GM23338 (cell line): ENCODE results near the gene DIO3. TPM values are rescaled to one million over a fixed set of nuclear protein-coding genes. Genes with fewer than 3 reads are reported as not detected.
A peak's percentile ranks its signal among the peaks of the same experiment; 100 is the strongest.

Experiments used
- ATAC-seq: fragments of 200-7000 bp; cut with Tn5 transposase; 3 replicates; pipeline ENCODE4 v1.9.1; 2020
- DNase-seq: peaks from one replicate; pipeline ENCODE4 v3.0.0-alpha.2; 2015; ENCODE audit warnings: low spot score
- H2AFZ ChIP-seq: fragments of 200-600 bp; sonication (generic); 2 replicates; pipeline ENCODE4 v1.8.0; 2016; ENCODE audit warnings: antibody characterized with exemption, mild to moderate bottlenecking, moderate library complexity
- H3F3A ChIP-seq: fragments of 200-600 bp; sonication (generic); replicated peaks from 2 replicates; pipeline ENCODE4 v1.8.0; 2017; ENCODE audit warnings: antibody characterized with exemption, mixed run types, low read depth
- H3K27ac ChIP-seq: fragments of 200-600 bp; sonication (generic); 2 replicates; pipeline ENCODE4 v1.6.1; 2016; ENCODE audit warnings: low read depth
- H3K27me3 ChIP-seq: fragments of 200-600 bp; sonication (generic); 2 replicates; pipeline ENCODE4 v1.8.0; 2016; ENCODE audit warnings: mild to moderate bottlenecking, mixed run types, moderate library complexity; ENCODE audit not compliant: insufficient read depth
- H3K36me3 ChIP-seq: fragments of 200-600 bp; sonication (generic); 2 replicates; pipeline ENCODE4 v1.8.0; 2016; ENCODE audit warnings: mild to moderate bottlenecking; ENCODE audit not compliant: insufficient read depth
- H3K4me1 ChIP-seq: fragments of 200-600 bp; sonication (generic); 2 replicates; pipeline ENCODE4 v1.8.0; 2016; ENCODE audit warnings: mild to moderate bottlenecking, moderate library complexity; ENCODE audit not compliant: insufficient read depth
- H3K4me2 ChIP-seq: fragments of 200-600 bp; sonication (generic); 2 replicates; pipeline ENCODE4 v1.7.1; 2017; ENCODE audit warnings: mixed run types
- H3K4me3 ChIP-seq: fragments of 200-600 bp; sonication (generic); 2 replicates; pipeline ENCODE4 v1.6.1; 2016; ENCODE audit warnings: mixed run types
- H3K79me2 ChIP-seq: fragments of 200-600 bp; sonication (generic); replicated peaks from 2 replicates; pipeline ENCODE4 v1.8.0; 2017; ENCODE audit warnings: mild to moderate bottlenecking; ENCODE audit not compliant: insufficient read depth
- H3K9me2 ChIP-seq: fragments of 200-600 bp; sonication (generic); 2 replicates; pipeline ENCODE4 v1.8.0; 2017; ENCODE audit not compliant: insufficient read depth
- H4K20me1 ChIP-seq: fragments of 200-600 bp; sonication (generic); replicated peaks from 2 replicates; pipeline ENCODE4 v1.8.0; 2017; ENCODE audit warnings: mild to moderate bottlenecking; ENCODE audit not compliant: insufficient read depth
- H3K27ac Mint-ChIP-seq: 2 replicates; pipeline ENCODE4 v1.8.0; 2020; ENCODE audit warnings: inconsistent platforms, mild to moderate bottlenecking, moderate library complexity, mixed read lengths
- H3K27me3 Mint-ChIP-seq: 3 replicates; pipeline ENCODE4 v1.8.0; 2022; ENCODE audit warnings: low read depth, mild to moderate bottlenecking, moderate library complexity, mixed read lengths, inconsistent platforms; ENCODE audit not compliant: insufficient read depth, poor library complexity
- H3K36me3 Mint-ChIP-seq: 3 replicates; pipeline ENCODE4 v1.8.0; 2021; ENCODE audit warnings: low read depth, mild to moderate bottlenecking, inconsistent platforms, moderate library complexity, mixed read lengths
- H3K4me1 Mint-ChIP-seq: 3 replicates; pipeline ENCODE4 v1.8.0; 2020; ENCODE audit warnings: mild to moderate bottlenecking, inconsistent platforms, mixed read lengths
- H3K4me3 Mint-ChIP-seq: 3 replicates; pipeline ENCODE4 v1.8.0; 2021; ENCODE audit warnings: moderate library complexity, mild to moderate bottlenecking, inconsistent platforms, mixed read lengths
- H3K9me3 Mint-ChIP-seq: 3 replicates; pipeline ENCODE4 v1.8.0; 2020; ENCODE audit warnings: moderate library complexity, mild to moderate bottlenecking, inconsistent platforms, mixed read lengths
- CTCF ChIP-seq, 2 experiments: fragments of 200-600 bp in 1 of 2; sonication (generic) in 1 of 2; conservative IDR thresholded peaks; 2 replicates each; pipeline versions ENCODE4 v1.5.1 to v1.6.1; 2016 to 2017; ENCODE audit warnings: antibody characterized with exemption in 2 of 2, low read depth in 2 of 2, mild to moderate bottlenecking in 2 of 2, moderate library complexity in 1 of 2
- EZH2 ChIP-seq: fragments of 200-600 bp; sonication (generic); IDR thresholded peaks from one replicate; pipeline ENCODE4 v1.8.0; 2017; ENCODE audit warnings: antibody characterized with exemption, mild to moderate bottlenecking, low read depth; ENCODE audit not compliant: unreplicated experiment
- EZH2phosphoT487 ChIP-seq: fragments of 200-600 bp; sonication (generic); IDR thresholded peaks from one replicate; pipeline ENCODE4 v1.8.1; 2018; ENCODE audit warnings: antibody characterized with exemption; ENCODE audit not compliant: unreplicated experiment
- ZNF462 ChIP-seq: fragments of 250-450 bp; sonication (Bioruptor Pico); IDR thresholded peaks from 2 replicates; pipeline ENCODE4 v1.5.0; 2020; ENCODE audit warnings: mild to moderate bottlenecking, moderate library complexity
- polyA plus RNA-seq: library from polyadenylated mRNA; unstranded; fragments of >200 nt; fragmentation: Nextera tagmentation; extraction: Ambion mirVana; gene quantifications from 2 replicates; pipeline ENCODE4 v1.2.1, GENCODE V29; 2016
- total RNA-seq: library from RNA; depleted of rRNA; stranded (reverse); fragments of >200 nt; shearing (Covaris generic); gene quantifications from 2 replicates; pipeline ENCODE4 v1.2.3, GENCODE V29; 2014

Gene DIO3
- total and polyA plus RNA-seq, 2 experiments from 2014 or later = 0.10 to 0.28 TPM

GRCh38 chr14:101564444-101564776 is 3.1 kb downstream of the DIO3 start:
- DNase-seq = no peak
- Histone ChIP-seq H3K4me3 (peak overlapping the region; percentile 67), H3K27ac (no peak overlapping the region), H3K36me3 (no peaks in the 10 kb centered on the region), H4K20me1 (no peaks in the 10 kb centered on the region; the same call in 1 of the 2 replicates), H3K4me1 (peaks cover 9% of the 10 kb centered on the region; the same call in 1 of the 2 replicates), H3K4me2 (peak overlapping the region; percentile 92), H3F3A (no peaks in the 10 kb centered on the region), H3K9me2 (no peaks in the 10 kb centered on the region), H2AFZ (peak overlapping the region; percentile 86), H3K79me2 (no peaks in the 10 kb centered on the region), H3K27me3 (peaks cover 93% of the 10 kb centered on the region)
- TF ChIP-seq ZNF462 (CRISPR knock-in tag) = no peak
- Mint-ChIP-seq H3K27ac (no peak overlapping the region), H3K9me3 (peaks cover 22% of the 10 kb centered on the region), H3K4me1 (peaks cover 15% of the 10 kb centered on the region), H3K4me3 (peak overlapping the region; percentile 66), H3K36me3 (peaks cover 10% of the 10 kb centered on the region), H3K27me3 (peaks cover 80% of the 10 kb centered on the region)
- ATAC-seq = peak; percentile 6

- no peak overlapping the region for H3K27ac Mint-ChIP-seq
Measured at GRCh38 chr14:101564819-101565698, 3.8 kb downstream of the DIO3 start.

More at GRCh38 chr14:101564819-101565698, 3.8 kb downstream of the DIO3 start:
- Histone ChIP-seq H3K36me3 (no peaks in the 10 kb centered on the region), H3F3A (no peaks in the 10 kb centered on the region), H3K27me3 (peaks cover 89% of the 10 kb centered on the region), H3K79me2 (no peaks in the 10 kb centered on the region), H2AFZ (peak overlapping the region; percentile 86), H3K4me1 (peaks cover 9% of the 10 kb centered on the region; the same call in 1 of the 2 replicates), H3K27ac (no peak overlapping the region), H3K4me3 (peak overlapping the region; percentile 67), H4K20me1 (no peaks in the 10 kb centered on the region; the same call in none of the 2 replicates), H3K4me2 (peak overlapping the region; percentile 92), H3K9me2 (no peaks in the 10 kb centered on the region)
- H3K36me3 Mint-ChIP-seq = peaks cover 10% of the 10 kb centered on the region
- H3K4me1 Mint-ChIP-seq = peaks cover 15% of the 10 kb centered on the region
- peaks cover 22% of the 10 kb centered on the region for H3K9me3 Mint-ChIP-seq
- TF ChIP-seq CTCF (conservative IDR thresholded peaks at IDR 0.05; ENCODE audit: low read depth in 2 of 2) (no peak), EZH2 (peak; percentile 86), EZH2phosphoT487 (peak; percentile 30)
- peaks cover 73% of the 10 kb centered on the region for H3K27me3 Mint-ChIP-seq
- DNase-seq (peak; percentile 73), ATAC-seq (peak; percentile 14)
- H3K4me3 Mint-ChIP-seq = peak overlapping the region; percentile 66
